Subcutaneous abdominal adipose tissue (tissue), 5 donors: ENCODE results near the gene TUBB4B.

Source experiments
- H3K27ac ChIP-seq: one replicate; pipeline ENCODE4 v1.7.0; 2013; ENCODE audit warnings: low read depth, mild to moderate bottlenecking, inconsistent platforms, low read length, moderate library complexity
- H3K27me3 ChIP-seq, 5 donors: one replicate each; pipeline ENCODE4 v1.7.0; 2013; ENCODE audit warnings: low read length in 5 of 5, inconsistent platforms in 1 of 5; ENCODE audit not compliant: control insufficient read depth in 5 of 5, insufficient read depth in 4 of 5
- H3K36me3 ChIP-seq, 5 donors: one replicate each; pipeline ENCODE4 v1.7.0; 2013; ENCODE audit warnings: low read length in 5 of 5; ENCODE audit not compliant: control insufficient read depth in 5 of 5, insufficient read depth in 5 of 5
- H3K4me1 ChIP-seq, 5 donors: one replicate each; pipeline ENCODE4 v1.7.0; 2013; ENCODE audit warnings: low read length in 5 of 5, mild to moderate bottlenecking in 3 of 5, moderate library complexity in 1 of 5; ENCODE audit not compliant: control insufficient read depth in 5 of 5, insufficient read depth in 5 of 5
- H3K4me3 ChIP-seq, 5 donors: one replicate each; pipeline ENCODE4 v1.7.0; 2013; ENCODE audit warnings: low read length in 5 of 5, low read depth in 1 of 5
- H3K9ac ChIP-seq, 5 donors: one replicate each; pipeline ENCODE4 v1.7.0; 2013; ENCODE audit warnings: low read length in 5 of 5, mild to moderate bottlenecking in 4 of 5, moderate library complexity in 3 of 5
- H3K9me3 ChIP-seq, 5 donors: one replicate each; pipeline ENCODE4 v1.7.0; 2013; ENCODE audit warnings: low read length in 5 of 5; ENCODE audit not compliant: control insufficient read depth in 5 of 5
- donor health status: healthy.
- donor health status: healthy.
- donor health status: healthy.
- donor health status: healthy.
- donor health status: healthy.

TUBB4B gene

DNA sequence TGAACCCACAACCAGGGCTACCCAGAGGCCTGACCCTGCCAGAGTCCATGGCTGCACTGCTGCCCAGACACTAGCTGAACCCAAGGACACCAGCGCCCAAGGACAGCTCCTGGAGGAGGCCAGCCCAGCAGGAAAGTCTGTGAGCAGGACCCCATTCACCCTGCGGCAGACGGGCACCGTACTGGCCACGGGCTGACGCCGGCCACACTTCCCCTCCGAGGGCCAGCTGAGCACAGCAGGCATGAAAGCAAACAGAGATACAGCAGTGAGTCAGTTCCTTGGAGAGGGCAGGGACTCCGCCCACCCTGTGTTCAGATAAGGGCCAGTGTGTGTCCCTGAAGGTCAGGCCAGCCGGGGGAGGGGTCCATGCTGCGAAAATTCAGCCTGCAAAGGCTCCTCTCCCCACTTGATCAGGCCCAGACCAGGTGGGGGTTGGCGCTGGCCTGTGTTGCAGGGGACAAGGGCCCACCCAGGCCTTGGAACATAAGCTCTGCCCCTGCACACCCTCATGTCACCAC is 22.3 kb upstream of the TUBB4B start:
- Histone ChIP-seq H3K4me1 (peaks cover 0 to 38% (median 32%) of the 10 kb centered on the region in 5 donors), H3K27ac (no peak overlapping the region), H3K4me3 (no peak overlapping the region), H3K9ac (no peak overlapping the region), H3K27me3 (no peaks in the 10 kb centered on the region), H3K36me3 (peaks cover 0 to 15% (median 12%) of the 10 kb centered on the region in 5 donors), H3K9me3 (no peaks in the 10 kb centered on the region)

DNA sequence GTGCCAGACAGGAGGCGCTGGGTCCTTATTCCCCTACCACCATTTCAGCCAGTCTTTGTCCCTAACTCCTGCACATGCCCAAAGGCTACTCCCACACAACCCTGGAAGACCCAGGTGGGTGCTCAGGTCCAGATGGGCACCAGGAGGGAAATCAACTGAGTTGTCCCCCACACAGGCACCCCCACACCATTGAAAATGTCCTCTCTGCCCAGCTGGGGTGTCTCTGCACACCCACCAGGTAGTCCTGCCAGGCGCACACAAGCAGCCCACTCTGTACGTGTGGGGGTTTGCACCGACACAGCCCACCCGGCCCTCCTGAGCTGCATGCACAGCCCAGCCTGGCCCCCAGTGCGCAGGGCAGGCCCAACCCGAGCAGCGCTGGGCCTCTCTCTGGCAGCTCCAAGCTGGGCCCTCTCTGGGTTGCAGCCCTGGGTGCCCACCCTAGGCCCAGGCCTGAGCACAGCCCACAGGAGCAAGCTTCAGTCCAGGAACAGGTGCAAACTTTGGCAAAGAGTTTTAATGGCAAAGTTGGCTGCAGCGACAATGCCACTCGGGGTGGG is 21.2 kb upstream of the TUBB4B start:
- Histone ChIP-seq H3K27ac (no peak overlapping the region), H3K4me3 (no peak overlapping the region), H3K27me3 (no peaks in the 10 kb centered on the region), H3K9ac (no peak overlapping the region), H3K9me3 (no peaks in the 10 kb centered on the region), H3K4me1 (peaks cover 0 to 43% (median 36%) of the 10 kb centered on the region in 5 donors), H3K36me3 (peaks cover 0 to 11% (median 8%) of the 10 kb centered on the region in 5 donors)

DNA sequence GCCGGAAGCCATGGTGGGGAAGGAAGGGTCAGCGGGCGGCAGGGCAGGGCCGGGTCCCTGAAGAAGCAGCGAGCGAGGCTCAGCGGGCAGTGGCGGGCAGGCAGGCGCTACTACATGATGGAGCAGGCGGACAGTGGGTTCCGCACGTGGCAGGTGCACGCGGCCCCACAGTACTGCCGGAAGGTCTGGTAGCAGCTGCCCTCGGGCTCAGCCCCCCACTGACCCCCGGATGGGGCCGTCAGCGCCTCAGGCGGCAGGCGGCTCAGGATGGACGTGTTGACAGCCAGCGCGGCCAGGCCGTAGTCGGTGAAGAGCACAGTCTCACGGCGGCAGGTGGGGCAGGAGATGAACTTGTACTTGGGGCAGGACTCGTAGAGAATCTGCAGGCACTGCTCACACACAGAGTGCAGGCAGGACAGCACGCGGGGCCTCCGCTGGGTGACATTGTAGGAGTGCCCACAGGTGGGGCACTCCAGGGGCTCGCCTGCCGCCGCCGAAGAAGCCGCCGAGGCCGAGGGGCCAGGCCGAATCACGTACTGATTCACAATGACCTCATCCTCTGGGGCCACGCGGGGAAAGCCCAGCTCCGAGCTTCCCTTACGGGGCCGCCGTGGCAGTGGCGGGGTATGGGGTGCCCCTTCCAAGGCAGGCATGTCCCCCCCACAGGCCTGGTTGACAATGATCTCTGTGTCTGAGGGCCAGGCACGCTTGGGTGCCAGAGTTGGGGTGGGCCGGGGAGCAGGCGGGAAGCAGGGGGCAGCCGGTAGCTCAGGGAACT is 20.6 kb upstream of the TUBB4B start:
- H3K9ac ChIP-seq, result no peak overlapping the region
- H3K36me3 ChIP-seq, result peaks cover 0 to 9% (median 5%) of the 10 kb centered on the region in 5 donors
- H3K27me3 ChIP-seq, result peaks cover 0 to 4% (median 0%) of the 10 kb centered on the region in 5 donors
- no peak overlapping the region for H3K4me3 ChIP-seq
- no peaks in the 10 kb centered on the region for H3K9me3 ChIP-seq
- peaks cover 0 to 43% (median 36%) of the 10 kb centered on the region in 5 donors for H3K4me1 ChIP-seq
- H3K27ac ChIP-seq, result no peak overlapping the region

DNA sequence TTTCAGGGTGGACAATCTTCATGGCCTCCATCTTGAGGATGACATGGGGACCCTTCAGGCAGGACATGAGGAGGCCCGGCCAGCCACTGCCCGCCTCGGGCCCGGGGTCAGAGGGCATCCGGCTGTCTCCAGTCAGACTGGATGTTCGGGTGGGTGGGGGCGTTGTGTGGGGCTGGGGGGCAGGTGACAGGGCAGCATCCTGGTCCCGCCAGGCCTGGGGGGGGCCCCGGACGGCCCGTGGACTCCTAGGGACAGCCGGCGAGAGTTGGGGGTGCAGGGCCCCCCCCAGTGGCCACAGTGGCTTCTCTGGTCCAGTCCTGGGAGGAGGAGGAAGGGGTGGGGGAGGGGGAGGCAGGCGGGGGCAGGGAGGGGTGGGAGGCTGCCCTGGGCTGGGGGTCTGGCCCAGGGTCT is 20.0 kb upstream of the TUBB4B start:
- peaks cover 0 to 43% (median 36%) of the 10 kb centered on the region in 5 donors for H3K4me1 ChIP-seq

DNA sequence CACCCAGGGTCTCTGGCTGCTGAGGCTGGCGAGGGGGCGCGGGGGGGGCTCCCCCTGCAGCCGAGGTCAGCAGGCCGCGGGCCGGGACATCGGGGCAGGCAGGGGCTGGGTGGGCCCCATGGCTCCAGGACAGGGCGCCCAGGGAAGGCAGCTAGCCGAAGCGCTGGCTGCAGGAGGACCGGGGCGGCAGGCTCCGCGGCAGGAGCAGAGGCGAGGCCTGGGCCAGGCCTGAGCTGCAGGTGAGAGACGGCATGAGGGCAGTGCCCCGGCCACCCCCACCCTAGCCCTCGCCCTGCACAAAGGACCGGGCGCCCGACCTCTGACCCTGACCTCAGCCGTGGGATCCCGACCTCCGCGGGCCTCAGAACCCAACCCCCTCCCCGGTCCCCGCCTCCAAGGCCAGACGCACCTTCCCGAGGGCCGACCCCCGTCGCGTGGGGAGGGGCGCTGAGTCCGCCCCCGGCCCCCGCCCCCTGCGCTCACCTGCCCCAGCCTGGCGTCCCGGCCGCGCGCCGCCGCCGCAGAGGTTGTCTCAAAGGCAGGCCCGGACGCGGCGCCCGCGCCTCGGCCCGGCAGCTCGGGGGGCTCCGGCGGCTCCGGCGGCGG is 19.5 kb upstream of the TUBB4B start:
- H3K36me3 ChIP-seq, result peaks cover 0 to 1% (median 0%) of the 10 kb centered on the region in 5 donors
- H3K9me3 ChIP-seq, result no peaks in the 10 kb centered on the region
- H3K27me3 ChIP-seq, result peaks cover 2 to 6% (median 4%) of the 10 kb centered on the region in 5 donors
- peak overlapping the region in 2 of 5 donors; percentile 13 to 46 for H3K4me3 ChIP-seq
- peaks cover 0 to 43% (median 36%) of the 10 kb centered on the region in 5 donors for H3K4me1 ChIP-seq
- H3K9ac ChIP-seq, result peak overlapping the region in 1 of 5 donors; percentile 47
- no peak overlapping the region for H3K27ac ChIP-seq

More for the DNA sequence above, 20.0 kb upstream of the TUBB4B start:
- Histone ChIP-seq H3K9ac (no peak overlapping the region), H3K9me3 (no peaks in the 10 kb centered on the region), H3K27me3 (peaks cover 0 to 4% (median 0%) of the 10 kb centered on the region in 5 donors), H3K4me3 (no peak overlapping the region), H3K27ac (no peak overlapping the region), H3K36me3 (peaks cover 0 to 7% (median 1%) of the 10 kb centered on the region in 5 donors)

DNA sequence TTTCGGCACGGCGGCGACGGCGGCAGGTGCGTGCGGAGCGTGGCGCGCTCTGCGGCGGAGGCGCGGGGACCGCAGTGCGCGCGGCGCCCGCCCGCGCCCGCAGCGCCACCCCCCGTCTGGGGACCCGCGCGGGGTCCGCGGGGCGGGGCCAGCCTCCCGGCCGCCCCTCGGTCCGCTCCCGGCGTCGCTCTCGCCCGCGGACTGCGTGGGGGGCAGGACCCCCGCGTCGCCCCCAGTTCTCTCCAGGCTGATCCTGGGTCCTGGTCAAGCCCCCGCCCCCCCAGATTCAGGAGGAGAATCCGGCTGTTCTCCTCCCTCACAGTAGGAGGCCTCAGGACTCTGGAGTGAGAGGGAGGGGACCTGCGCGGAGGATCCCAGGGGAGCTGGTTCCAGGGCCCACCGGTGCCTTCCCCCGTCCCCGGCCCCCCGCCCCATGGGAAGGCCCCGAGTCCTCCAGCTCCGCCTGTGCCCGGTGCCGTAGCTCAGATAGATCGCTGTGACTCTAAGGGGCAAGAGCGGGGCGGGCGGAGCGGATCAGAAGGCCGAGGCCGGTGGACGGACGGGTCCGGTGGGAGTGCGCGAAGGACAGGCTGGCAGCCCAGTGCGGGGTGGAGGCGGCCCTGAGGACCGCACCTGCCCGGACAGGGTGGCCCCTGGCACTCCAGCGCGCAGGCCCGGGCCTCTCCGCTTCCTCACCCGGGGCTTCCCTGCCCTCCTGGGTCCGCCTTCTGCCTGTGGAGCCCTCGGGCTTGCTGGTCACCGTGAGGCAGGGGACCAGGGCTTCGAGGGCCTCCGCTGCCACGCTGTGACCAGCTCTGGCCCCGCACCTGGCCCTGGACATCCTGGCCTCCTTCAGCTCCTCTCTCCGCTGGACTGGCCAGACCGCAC is 18.7 kb upstream of the TUBB4B start, which contains the start of gene RNF208:
Gene RNF208 (minus strand): TSS at position 51 of the 888 bp plus-strand sequence. CDS start 1,028 bp downstream, outside the sequence.
- Histone ChIP-seq H3K27ac (no peak within 1 kb of the TSS), H3K9me3 (no peaks in the 10 kb centered on the region), H3K27me3 (peaks cover 3 to 14% (median 11%) of the 10 kb centered on the region in 5 donors), H3K4me3 (peak within 1 kb of the TSS in 4 of 5 donors; percentile 67 to 81 (median 74)), H3K4me1 (peaks cover 0 to 34% (median 29%) of the 10 kb centered on the region in 5 donors), H3K9ac (peak within 1 kb of the TSS in 4 of 5 donors; percentile 68 to 87 (median 76)), H3K36me3 (no peaks in the 10 kb centered on the region)

DNA sequence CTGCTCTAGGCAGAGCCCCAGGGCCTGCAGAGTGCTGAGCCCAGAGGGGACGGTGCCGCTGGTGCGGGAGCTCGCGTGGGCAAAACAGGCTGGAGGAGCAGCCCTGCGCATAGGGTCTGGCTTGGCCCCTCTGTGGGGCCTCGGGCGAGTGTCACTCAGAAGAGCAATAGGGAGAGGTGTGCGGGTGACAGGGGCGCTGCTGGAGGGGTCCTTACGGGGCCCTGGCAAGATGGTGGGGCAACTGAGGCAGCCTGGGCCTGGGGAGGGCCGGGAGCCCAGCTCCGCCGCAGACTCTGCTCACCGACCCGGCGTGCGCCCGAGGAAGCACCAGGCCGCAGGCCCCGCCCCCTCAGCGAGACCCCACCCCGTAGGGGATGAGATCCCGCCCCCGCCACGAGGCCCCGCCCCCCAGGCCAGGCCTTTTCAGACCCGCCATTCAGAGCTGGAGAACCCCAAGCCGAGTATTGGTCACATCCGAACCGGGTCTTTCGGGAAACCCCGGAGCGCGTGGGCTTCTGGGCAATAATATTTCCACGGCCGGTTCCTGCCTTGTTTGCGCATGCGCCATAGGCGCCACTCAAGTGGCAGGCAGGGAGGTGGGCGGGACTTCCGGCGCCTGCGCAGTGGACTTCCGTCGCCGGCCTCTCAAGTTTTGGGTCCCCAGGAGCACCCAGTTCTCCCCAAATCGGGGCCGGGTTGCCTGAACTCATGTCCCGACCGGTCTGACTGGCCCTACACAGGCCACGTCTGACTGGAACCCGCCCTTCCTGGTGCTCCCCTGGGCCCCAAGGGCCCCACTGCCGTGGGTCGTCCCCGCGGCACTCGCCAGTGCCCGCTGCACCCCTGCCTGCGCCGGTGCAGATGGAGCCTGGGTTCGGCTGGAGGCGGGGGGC is 17.8 kb upstream of the TUBB4B start:
- Histone ChIP-seq H3K36me3 (no peaks in the 10 kb centered on the region), H3K4me3 (peak overlapping the region in 4 of 5 donors; percentile 71 to 81 (median 78)), H3K9me3 (no peaks in the 10 kb centered on the region), H3K4me1 (peaks cover 0 to 25% (median 20%) of the 10 kb centered on the region in 5 donors), H3K9ac (peak overlapping the region; percentile 48 to 96 (median 92)), H3K27ac (peak overlapping the region; percentile 80), H3K27me3 (peaks cover 5 to 18% (median 14%) of the 10 kb centered on the region in 5 donors)

DNA sequence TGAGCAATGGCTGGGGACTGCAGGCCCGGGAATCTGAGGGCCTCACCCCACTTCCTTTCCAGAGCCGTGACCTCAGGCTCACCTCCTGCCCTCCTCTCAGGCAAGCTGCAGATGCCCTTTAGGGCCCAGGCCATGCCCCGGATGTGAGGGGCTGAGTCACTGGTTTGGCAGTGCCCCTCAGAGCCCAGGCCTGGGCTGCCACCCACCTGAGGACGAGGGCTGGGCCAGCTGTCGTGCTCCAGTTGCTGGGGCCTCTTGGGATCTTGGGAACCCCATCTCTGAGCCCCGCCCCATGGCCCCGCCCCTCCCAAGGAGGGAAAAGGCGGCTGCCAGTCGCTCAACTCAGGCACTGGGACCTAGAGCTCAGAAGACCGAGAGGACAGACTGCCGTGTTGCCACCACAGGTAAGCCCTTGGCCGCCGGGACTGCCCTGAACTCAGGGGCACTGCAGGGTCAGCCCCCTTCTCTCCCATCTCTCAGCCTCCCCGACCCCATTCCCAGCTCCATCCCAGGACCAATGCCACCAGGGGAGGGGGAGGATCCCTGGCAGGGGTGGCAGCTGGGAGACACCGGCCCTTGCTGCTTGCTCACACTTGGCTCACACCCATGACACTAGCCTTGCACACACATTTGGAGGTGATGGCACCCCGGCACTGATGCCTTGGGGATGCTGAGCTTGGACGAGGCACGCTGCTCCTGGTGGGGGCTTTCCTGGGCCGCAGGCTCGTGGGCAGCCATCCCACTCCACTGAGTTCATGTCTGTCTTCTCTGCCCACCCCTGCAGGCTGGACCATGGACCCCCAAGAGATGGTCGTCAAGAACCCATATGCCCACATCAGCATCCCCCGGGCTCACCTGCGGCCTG is 16.0 kb upstream of the TUBB4B start, which contains the start of gene CYSRT1:
Gene CYSRT1 (plus strand): TSS at position 345 of the 865 bp plus-strand sequence. CDS start 448 bp downstream, at position 793.
- peaks cover 0 to 20% (median 18%) of the 10 kb centered on the region in 5 donors for H3K4me1 ChIP-seq
- H3K27ac ChIP-seq, result peak within 1 kb of the TSS; percentile 80
- H3K9me3 ChIP-seq, result no peaks in the 10 kb centered on the region
- peaks cover 21 to 33% (median 31%) of the 10 kb centered on the region in 5 donors for H3K27me3 ChIP-seq
- peak within 1 kb of the TSS in 4 of 5 donors; percentile 76 to 96 (median 93) for H3K9ac ChIP-seq
- H3K4me3 ChIP-seq, result peak within 1 kb of the TSS; percentile 53 to 81 (median 76)
- no peaks in the 10 kb centered on the region for H3K36me3 ChIP-seq
